Stomach (tissue), 4 donors: Measurements from ENCODE around the gene AZI2.

Experiments
- CTCF ChIP-seq, 7 experiments: fragments of 450-650 bp in 4 of 7; fragments of 200-600 bp in 3 of 7; sonication (generic) in 3 of 7; IDR thresholded peaks; one replicate each; pipeline ENCODE4 v1.5.1; 2016 to 2019; ENCODE audit warnings: antibody characterized with exemption in 7 of 7, control low read depth in 2 of 7, mild to moderate bottlenecking in 1 of 7
- EP300 ChIP-seq: sonication (generic); formaldehyde crosslinking; IDR thresholded peaks from one replicate; pipeline ENCODE4 v1.6.1; 2017; ENCODE audit warnings: antibody characterized with exemption
- POLR2AphosphoS5 ChIP-seq, 3 donors: sonication (generic); formaldehyde crosslinking; IDR thresholded peaks; one replicate each; pipeline ENCODE4 v1.6.1; 2016; ENCODE audit warnings: antibody characterized with exemption in 3 of 3

GRCh38 chr3:28308196-28308595, 40.4 kb downstream of the AZI2 start:
- TF ChIP-seq CTCF (IDR thresholded peaks at IDR 0.05) = no peak
- TF ChIP-seq EP300 = no peak
- TF ChIP-seq POLR2AphosphoS5 (IDR thresholded peaks at IDR 0.05) = no peak
